SIG-M5 treated with dmso at 0.1 percent for 504 hours (cell line): Measurements from ENCODE around the gene HPS3.
"Not testable (repeated sequence)": the region's sequence is repeated elsewhere in the genome, so short reads cannot be mapped to it uniquely, and the experiment has no call there.

Experiments used
- DNase-seq: peaks from one replicate; lab custom pipeline; 2025; ENCODE audit not compliant: unreplicated experiment; lab: John Stamatoyannopoulos, UW

The HPS3 gene

DNA sequence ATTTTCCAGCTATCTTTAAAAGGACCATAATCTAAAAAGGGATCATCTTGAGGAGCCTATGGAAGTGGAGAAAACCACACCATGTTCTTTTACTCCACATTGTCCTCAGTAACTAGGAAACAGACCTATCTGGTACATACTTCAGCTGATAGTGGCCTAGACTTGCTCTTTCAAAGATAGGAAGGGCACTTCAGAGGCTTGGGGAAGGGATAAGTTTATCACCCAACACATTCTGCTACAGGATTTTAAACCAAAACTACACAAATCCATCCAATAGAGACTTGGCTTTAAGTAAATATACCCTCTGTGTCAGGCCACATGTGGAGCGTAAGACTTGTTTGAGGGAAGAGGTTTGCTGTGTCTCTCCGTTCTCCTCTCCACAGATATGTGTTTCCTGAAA, 56.8 kb downstream of the HPS3 start:
- DNase-seq, result no peak

DNA sequence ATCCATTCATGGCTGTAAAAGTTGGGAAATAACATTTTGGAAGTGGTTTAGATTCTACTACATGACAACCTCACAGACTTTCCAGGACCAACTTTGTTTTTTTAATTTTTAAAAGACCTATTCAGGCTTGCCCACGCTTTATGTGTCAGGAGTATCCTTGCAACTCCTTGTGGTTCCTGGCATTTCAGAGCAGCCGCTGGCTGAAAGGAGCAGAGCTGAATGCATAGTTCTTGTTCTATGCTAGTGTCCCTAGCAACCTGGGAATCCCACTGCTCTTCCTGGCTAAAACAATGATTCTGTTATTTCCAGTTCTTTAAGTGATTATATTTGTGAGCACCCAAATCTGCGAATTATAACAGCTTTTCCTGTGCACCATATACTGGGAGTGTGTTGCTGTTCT, 57.3 kb downstream of the HPS3 start:
- no peak for DNase-seq

- no peak for DNase-seq
These were observed 59.1 kb downstream of the HPS3 start for GRCh38 chr3:149188494-149188893.

- DNase-seq, result no peak
These were observed 65.8 kb downstream of the HPS3 start for GRCh38 chr3:149195221-149195620.

DNA sequence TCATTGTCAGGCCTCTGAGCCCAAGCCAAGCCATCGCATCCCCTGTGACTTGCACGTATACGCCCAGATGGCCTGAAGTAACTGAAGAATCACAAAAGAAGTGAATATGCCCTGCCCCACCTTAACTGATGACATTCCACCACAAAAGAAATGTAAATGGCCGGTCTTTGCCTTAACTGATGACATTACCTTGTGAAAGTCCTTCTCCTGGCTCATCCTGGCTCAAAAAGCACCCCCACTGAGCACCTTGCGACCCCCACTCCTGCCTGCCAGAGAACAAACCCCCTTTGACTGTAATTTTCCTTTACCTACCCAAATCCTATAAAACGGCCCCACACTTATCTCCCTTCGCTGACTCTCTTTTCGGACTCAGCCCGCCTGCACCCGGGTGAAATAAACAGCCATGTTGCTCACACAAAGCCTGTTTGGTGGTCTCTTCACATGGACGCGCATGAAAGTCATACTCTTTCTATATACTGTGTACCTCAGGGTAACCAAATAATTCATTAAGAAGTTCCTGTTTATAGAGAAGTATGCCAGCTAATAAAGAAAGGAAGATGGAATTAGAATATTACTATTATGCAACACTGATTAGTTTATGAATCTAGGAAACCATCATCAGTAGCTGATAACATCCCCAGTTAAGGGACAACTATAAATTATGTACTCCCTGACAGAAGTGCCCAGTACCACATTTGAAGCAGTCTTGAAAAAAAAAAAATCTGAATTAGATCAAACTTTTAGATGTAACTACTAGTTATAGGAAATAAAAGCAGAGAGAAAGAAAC, 67.6 kb downstream of the HPS3 start:
- DNase-seq, result not testable (repeated sequence)

GRCh38 chr3:149197669-149198068, 68.2 kb downstream of the HPS3 start:
- DNase-seq, result no peak

DNA sequence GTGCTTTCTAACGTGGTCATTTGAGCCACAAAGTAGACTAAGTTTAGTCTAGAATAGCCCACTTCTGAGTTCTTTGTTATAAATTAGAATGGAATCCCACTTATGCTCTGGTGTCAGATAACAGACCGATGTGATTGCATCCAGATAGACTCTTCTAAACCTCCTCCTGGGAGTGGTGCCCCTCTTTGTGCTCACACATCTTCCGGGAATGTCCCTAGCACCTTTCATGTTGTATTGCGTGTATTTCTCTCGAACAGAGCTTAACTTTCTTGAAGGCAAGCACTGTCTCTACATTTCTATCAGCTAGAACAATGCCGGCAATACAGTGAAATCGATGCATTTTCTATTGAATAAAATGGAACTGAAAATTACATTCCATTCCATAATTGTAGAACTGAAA, 69.2 kb downstream of the HPS3 start:
- no peak for DNase-seq

- no peak for DNase-seq
These were observed 70.0 kb downstream of the HPS3 start for GRCh38 chr3:149199474-149199873.

DNA sequence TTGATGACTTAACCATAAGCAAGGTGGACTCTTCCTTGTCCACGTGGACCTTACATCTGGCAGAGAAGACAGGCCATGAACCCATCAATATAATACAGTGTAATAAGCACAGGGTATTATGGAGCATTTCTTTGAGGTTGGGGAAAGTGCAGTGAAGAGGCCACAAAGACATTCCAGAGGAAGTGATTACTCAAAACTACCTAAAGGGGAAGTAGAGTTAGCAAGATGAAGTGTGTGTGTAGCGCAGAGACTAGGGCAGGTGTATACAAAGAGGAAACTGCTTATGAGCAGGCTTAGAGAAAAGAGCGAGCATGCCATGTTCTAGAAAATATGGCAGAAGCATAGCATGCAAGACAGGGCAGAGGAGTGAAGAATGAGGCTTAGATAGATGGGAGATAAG, 74.3 kb downstream of the HPS3 start:
- DNase-seq, result peak; percentile 80

- DNase-seq, result no peak
These were observed 75.1 kb downstream of the HPS3 start for GRCh38 chr3:149204390-149204991.

- no peak for DNase-seq
These were observed 78.0 kb downstream of the HPS3 start for GRCh38 chr3:149207475-149207874.

DNA sequence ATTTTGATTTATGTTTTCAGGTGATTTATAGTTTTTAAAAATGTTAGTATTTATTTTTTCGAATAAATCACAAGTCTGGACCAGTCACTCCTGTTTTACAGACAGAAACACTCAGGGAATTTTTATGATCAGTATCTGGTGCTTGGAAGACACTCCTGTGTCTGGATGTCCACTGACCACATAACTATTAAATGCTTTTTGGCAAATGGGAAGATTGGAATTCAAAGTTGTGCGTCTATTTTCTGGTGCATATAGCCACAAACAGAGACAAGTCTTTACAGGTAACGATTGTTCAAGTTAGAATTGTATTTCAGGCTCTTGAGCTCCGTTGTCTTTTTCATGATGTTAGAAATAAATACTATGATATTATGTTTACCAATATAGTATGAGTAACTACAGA, 80.0 kb downstream of the HPS3 start:
- DNase-seq, result no peak

DNA sequence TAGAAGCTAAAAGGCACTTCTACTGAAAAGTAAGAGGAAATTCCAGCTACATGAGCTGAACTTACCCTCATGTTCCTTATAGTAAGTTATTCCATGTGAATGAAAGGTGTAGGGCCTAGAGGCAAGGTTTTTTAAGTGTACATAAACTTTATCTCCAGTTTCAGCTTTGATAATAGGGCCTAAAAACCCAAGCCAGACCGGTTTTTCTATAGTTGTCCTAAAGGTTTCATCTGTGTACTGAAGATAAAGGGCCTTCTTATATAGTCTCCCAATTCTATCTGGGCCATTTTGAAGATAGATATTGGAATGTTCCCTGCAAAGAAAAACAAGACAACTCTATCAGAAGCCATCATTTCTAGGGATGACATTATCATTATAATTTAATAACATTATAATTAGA, 82.9 kb downstream of the HPS3 start:
- DNase-seq, result no peak

DNA sequence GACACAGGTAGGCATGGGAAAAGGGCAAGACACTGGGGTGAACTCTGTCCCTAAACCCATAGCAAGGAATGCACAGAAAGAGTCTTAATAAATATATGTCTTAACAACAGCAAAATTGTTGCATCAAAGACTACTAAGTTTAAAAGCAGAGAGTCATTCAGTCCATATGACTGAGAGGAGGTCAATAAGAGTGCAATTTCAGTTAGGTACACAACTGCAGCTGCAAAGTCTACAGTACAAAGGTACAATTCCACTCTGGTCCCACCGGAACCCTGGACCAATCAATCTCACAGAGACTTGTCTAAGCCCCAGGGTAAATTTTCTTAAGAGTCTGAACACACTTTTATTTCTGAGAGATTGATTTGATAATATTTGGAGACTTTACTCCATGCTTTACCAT, 85.3 kb downstream of the HPS3 start:
- DNase-seq, result no peak

GRCh38 chr3:149215515-149215914, 86.1 kb downstream of the HPS3 start:
- DNase-seq, result no peak

DNA sequence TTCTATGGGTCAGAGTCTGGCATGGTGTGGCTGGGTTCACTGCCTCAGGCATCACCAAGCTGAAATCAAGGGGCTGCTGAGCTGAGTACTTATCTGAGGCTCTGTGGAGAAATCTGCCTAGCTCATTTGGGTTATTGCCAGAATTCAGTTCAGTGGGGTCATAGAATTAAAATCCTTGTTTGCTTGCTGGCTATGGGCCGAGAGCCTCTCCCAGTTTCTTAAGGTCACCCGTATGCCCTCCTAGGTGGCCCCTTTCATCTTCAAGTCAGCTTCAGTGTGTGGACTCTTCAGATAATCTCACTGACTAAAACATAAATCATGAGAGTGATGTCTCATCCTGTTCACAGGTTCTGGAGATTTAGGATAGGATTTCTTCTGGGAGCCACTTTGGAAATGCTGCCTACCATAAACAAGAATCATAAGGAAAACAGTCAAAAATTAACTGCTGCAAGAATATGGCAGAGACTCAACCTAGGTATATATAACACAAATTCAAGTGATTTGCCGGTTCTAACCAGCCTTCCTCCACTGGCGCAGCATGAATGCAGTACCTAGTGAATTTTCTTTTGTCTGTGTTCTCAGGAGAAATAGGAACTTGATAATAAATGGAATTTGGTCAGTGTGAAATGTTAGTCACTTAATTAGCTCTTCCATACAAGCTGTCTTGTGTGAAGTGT, 86.9 kb downstream of the HPS3 start:
- DNase-seq, result no peak

DNA sequence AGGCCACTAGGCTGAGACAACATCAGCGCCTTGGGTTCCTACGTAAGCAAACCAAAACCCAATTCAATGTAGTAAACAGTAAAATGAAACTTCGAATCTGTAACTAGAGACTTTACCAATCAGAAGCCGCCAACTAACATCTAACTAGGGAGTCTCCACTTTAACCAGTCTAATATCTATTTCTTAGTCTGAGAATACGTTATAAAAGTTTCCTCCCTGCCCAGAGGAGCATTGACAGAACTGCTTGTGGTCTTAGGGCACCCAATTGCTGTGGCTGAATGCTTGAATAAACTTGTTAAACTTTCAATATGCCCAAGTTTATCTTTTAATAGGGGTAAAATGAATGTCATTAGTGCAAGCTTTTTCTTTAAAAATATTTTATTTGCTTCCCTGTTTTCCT, 87.9 kb downstream of the HPS3 start:
- DNase-seq, result no peak

DNA sequence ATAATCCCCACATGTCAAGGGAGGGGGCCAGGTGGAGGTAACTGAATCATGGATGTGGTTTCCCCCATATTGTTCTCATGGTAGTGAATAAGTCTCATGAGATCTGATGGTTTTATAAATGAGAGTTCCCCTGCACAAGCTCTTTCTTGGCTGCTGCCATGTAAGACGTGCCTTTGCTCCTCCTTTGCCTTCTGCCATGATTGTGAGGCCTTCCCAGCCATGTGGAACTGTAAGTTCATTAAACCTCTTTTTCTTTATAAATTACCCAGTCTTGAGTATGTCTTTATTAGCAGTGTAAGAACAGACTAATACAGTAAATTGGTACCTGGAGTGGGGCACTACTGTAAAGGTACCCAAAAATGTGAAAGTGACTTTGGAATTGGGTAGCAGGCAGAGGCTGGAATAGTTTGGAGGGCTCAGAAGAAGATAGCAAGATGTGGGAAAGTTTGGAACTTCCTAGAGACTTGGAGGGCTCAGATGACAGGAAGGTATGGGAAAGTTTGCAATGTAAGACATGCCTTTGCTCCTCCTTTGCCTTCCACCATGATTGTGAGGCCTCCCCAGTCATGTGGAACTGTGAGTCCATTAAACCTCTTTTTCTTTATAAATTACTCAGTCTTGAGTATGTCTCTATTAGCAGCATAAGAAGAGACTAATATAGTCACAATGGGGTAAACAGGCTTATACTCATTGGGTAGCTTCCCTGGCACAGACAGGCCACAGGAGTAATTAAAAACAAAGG, 90.1 kb downstream of the HPS3 start:
- DNase-seq, result not testable (repeated sequence)

DNA sequence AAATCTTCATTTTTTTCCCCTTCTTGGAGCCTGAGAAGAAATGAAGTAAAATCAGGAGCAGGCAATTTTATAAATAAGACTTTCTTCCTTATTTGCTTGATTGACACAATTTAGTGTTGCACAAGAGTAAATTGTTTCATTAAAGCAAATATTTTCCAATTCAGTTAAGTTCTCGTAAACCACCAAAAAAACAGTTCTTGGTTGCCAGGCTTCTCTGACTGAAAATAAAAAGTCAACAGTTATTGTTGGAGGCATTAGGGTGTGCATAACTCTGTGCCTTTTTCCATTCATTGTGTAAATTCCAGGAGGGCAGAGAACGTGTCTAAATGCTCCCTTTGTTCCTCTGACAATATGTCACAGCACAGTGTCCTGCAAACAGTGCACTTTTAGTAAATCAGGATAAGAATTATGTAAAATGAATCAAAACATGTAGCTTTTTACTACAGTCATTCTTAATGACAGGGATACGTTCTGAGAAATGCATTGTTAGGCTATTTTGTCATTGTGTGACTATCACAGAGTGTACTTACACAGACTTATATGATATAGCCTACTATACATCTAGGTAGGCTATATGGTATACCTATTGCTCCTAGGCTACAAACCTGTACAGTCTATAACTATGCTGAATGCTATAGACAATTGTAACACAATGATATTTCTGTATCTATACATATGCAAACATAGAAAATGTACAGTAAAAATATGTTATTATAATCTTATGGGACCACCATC, 92.5 kb downstream of the HPS3 start, which contains the start of gene CP:
Gene CP, minus strand, starts transcription at position 47 of the 735 bp plus-strand sequence. Its CDS starts 37 bp downstream, at position 10.
- DNase-seq, result no peak
